Stimulated activated CD8-positive, alpha-beta memory T cell treated with anti-CD3 and anti-CD28 coated beads, Interleukin-7, amount 100 ng/mL, for 48 hours (primary cell): ENCODE data around the gene LYSMD3.

Experiments used
- DNase-seq, 2 donors: peaks; one replicate each; pipeline ENCODE4 v3.0.0-alpha.2; 2020; ENCODE audit warnings: low read depth in 1 of 2; ENCODE audit errors: extremely low read depth in 1 of 2

The LYSMD3 gene

DNA sequence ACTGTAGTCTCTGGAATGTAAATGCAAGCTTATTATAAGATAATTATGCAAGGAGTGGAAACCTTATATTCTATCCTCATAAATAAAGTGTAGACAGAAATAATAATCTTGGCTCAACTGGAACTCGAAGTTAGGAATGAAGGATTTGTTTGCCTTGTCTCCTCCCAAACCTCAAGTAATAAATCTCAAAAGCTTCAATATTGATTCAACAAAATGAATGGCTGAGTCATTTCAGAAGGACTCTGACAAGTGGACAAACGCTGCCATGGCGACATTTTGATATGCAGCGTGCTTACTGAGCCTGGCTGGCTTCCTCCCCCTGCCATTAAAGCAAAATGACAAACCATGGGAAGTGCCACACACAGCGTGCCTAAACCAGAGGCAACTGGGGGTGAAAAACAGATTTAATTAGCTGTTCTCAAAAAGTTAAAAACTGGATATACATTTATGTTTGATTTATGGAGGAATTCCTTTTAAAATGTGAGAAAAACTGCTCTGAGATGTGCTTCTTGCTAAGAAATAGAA, 18.7 kb upstream of the LYSMD3 start:
- no peak for DNase-seq

DNA sequence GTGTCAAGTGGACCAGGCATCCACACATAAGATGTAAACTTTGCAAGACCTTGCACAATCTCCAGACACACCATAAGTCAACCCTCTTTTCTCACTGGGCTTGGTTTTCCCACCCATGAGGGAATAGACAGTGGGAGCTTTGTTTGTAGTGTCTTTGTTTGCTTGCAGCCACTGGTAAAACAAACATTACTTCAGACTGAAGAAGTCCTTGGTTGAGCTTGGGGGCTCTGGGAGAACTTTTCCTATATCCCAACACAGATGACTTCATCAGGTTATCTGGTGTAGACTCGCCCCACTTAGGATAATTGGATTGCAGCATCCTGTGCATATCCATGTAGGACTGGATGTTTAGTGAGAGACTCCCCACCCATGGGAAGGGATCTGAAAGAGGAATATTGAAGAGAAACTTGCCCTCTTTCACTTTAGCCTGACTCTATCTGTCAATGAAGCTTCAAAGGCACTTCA, 17.7 kb upstream of the LYSMD3 start:
- DNase-seq: no peak

- DNase-seq: no peak
These were observed 16.9 kb upstream of the LYSMD3 start for GRCh38 chr5:90546216-90546837.

GRCh38 chr5:90545511-90545910, 16.1 kb upstream of the LYSMD3 start:
- no peak for DNase-seq

DNA sequence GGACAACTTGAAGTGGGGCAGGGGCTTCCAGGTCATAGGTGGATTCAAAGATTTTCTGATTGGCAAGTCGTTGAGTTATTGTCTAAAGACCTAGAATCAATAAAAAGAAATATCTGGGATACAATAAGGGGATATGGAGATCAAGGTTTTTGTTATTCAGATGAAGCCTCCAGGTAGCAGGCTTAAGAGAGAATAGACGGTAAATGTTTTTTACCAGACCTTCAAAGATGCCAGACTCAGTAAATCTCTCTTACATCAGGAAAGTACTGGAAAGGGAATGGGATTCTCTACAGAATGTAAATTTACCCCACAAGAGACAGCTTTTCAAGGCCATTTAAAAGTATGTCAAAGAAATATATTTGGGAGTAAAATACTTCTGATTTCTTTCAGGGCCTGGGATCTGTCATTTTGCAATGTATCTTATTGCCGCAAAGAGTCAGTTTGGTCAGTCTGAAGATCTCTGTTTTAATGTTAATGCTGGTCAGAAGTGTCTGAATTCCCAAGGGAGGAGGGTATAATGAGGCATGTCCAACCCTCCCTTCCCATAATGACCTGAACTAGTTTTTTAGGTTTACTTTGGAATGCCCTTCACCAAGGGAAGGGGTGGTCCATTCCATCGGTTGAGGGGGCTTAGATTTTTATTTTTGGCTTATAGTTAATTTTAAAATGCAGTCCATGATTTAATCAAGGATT, 13.6 kb upstream of the LYSMD3 start:
- no peak for DNase-seq

DNA sequence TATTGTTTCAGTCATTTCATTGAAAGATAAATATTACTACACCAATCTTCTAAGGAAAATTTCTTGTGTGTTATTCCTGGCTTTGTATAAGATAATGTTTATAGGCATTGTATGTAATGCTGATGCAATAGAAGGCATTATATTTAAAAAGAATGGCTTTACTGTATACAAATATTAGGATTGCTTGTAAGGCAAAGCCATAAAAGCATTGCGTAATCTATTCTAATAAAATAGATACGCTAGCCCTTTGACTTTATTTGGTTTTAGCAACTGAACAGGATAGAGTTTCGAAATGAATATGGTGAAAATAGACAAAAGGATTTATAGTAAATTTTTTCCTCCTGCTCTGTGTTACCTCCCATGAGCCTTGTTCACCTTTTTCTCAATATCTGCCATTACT, 5.5 kb upstream of the LYSMD3 start:
- no peak for DNase-seq

DNA sequence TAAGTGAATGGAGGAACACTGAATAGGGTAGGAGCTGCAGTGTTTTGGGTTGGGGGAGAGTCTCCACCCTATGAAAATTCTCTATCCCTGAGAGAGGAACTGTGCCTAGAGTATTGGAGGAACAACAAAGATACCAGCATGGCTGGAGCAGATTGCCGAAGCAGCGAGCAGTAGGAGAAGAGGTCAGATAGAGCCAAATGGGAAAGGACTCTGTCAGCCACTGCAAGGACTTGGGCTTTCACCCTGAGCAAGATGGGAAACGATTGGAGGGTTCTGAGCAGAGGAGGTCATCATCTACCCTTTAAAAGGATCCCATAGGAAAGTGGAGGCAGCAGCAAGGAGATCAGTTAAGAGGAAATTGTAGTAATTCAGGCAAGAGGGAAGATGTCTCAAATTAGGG, 4.4 kb upstream of the LYSMD3 start:
- DNase-seq: no peak

DNA sequence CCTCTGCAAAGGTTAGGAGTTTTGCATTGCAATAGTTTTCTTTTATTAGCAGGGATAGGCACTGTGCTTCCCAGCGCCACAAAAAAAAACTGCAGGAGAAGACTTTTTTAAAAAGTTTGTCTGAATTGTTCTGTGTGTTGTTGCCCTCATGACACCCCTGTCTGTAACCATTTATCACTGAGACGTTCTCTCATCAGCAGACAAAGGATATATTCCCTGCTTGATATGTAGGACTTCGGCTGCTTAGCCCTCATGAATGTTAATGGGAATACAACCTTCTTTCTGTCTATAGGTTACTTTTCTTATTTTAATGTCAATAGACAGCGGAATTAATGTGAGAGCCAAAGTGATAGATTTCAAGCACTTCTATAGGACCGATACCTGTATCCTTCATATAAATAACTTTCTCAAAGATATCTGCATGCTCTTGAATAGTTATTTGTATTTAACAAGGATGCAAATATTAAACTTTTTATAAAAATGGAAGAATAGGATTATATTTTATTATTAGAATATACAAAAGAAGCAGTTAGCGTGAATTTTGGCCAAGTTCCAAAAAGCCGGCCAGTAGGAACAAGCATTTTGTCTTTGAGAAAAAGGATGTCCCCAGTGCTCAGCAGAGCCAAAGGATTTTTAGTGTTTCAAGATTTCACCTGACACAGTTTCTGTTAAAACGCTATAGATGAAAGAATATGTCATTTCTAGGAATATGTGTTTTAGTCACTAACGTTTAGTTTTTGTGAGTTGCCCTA, 1.5 kb upstream of the LYSMD3 start:
- no peak for DNase-seq

- DNase-seq: peak; percentile 8 to 47
These were observed 724 bp upstream of the LYSMD3 start for GRCh38 chr5:90529939-90530677.

DNA sequence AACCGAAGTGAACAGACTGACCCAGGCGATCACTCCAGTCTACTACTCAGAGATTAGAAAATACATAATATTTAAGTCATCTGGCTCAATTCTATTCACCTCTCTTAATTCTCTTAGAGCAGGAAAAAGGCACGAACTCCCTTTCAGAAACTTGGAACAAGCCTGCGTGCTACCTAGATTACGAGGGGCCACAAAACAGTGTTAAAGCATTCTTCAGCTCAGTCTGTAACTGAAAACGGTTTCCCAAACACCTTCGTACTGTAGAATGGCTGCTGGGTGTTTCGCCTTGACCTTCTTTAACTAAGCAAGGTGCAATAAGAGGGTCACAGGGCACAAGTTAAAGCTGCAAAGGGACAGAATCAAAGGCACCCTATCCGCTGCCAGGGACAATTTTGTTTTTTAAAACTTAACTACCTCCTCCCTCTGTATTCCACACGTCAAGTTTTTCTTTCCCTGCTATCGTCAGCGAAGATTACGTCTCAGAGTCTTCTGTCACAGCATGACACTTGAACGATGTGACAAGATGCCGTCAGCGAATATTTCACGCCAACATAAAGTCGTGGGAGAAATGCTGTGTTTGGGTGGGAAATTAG, 687 bp downstream of the LYSMD3 start:
- peak in 1 of 2 donors; percentile 0 for DNase-seq

GRCh38 chr5:90519081-90519480, 10.3 kb downstream of the LYSMD3 start:
- DNase-seq: no peak

- no peak for DNase-seq
These were observed 10.7 kb downstream of the LYSMD3 start for GRCh38 chr5:90518661-90519060.

- no peak for DNase-seq
These were observed 14.9 kb downstream of the LYSMD3 start for GRCh38 chr5:90514520-90514919.

GRCh38 chr5:90510438-90510837, 18.9 kb downstream of the LYSMD3 start:
- no peak for DNase-seq

DNA sequence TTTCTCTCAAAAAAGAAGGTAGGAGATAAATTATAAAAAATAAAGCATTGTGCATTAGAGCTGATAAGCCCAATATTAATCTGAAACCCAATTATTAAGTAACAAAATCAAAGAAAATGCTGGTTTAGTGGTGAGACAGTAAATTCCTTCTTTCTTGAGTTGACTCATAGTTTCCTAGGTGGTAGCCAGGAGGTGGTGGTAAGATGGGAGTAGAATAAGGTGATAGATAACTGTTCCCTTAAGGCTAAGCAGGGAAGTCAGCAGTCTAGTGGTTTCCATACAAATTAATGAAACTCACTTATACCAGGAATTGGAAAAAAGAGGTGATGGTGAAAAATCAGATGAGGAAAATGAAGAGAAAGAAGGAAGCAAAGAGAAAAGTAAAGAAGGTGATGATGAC, 23.2 kb downstream of the LYSMD3 start:
- no peak for DNase-seq

- DNase-seq: no peak
These were observed 24.6 kb downstream of the LYSMD3 start for GRCh38 chr5:90504743-90505142.

DNA sequence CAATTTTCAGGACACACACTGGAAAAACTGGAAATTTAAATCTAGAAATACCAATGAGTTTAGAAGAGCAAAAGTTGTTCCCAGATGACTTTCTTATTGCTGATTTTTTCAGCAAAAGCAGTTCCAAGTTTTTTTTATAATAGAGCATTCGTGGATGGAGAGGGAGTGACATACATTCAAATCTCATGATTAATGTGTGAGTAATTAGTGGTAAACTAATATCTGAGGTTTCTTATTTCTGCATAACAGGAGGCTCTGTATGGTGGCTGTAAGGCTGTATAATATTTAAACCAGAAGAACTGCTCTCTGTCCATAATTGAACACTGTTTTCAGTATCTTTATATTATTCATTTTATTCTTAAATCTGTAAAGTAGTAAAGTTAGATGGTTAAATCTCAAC, 25.8 kb downstream of the LYSMD3 start:
- DNase-seq: no peak

DNA sequence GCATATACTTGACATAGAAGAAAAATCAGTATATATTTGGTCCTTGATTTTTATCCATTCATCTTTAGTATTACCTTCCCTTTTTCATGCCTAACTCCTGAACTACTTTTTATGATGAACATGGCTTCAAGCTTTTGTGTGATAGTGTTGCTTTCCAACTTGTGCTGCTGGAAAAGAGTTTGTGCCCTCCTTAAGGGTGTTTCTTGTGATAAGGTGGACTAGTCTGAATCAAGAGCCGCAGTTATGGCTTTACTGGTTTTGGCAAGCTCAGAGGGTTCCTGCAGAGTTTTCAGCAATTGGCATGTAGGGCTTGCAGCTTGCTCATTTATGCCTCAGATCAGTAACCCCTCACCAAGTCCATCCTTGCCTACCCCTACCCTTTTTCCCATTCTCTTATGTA, 34.2 kb downstream of the LYSMD3 start:
- no peak for DNase-seq

GRCh38 chr5:90494043-90494442, 35.3 kb downstream of the LYSMD3 start:
- no peak for DNase-seq

DNA sequence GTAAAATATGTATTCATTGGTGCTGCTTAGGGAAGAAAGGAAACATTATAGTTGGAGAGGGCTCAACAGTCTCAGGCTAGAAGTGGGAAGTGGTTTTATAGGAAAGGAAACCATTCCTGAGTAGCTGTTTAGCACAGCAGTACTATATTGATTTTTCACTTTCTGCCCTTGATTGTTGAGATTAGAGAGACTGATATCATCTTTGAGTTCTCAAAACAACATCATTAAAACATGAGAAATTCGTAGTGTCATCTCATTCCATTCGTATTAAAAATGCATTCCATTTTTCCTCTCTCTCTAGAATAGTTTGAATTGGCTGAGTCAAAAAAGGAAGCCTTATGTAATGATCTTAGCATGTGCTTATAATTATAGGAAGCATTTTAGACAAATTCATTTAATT, 40.6 kb downstream of the LYSMD3 start:
- no peak for DNase-seq

DNA sequence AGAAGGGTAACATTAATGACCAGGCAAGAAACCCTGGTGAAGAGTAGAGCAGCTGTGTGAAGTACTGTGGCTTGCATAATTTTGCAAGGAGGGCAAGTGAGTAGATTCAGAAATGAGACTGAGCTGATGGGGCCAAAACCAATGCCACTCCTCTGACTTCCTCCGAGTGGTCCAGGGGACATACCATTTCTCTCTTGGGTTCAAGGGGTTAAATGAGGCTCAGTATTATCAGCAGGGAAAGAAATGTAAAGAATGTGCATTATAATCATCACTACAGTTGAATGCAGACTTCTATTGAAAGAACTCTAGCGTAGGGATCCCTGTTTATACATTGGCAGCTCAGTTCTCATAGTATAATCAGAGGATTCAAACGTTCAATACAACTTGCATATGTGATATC, 44.8 kb downstream of the LYSMD3 start:
- no peak for DNase-seq
